NCI-H2107 (cell line): Measurements from ENCODE around the gene PPM1G.
"Not testable (repeated sequence)": the region's sequence is repeated elsewhere in the genome, so short reads cannot be mapped to it uniquely, and the experiment has no call there.

Source experiments
- DNase-seq: peaks from one replicate; lab custom pipeline; 2025; lab: John Stamatoyannopoulos, UW

PPM1G gene

DNA sequence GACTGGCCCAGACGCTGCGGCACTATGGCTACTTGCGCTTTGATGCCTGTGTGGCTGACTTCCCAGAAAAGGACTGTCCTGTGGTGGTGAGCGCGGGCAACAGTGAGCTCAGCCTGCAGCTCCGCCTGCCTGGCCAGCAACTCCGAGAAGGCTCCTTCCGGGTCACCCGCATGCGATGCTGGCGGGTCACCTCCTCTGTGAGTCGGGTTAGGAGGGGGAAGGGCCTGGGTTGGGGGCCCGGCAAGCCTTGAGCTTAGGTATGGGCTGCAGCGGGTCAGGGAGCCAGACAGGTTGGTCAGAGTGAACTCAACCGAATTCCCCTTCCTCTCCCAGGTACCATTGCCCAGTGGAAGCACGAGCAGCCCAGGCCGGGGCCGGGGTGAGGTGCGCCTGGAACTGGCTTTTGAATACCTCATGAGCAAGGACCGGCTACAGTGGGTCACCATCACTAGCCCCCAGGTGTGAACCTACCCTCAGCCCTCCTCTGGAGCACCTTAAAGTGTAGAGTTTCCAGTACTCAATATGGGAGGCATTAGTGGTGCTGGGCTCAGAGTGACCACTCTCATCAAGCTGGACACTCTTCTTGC, 33.8 kb downstream of the PPM1G start:
- no peak for DNase-seq

DNA sequence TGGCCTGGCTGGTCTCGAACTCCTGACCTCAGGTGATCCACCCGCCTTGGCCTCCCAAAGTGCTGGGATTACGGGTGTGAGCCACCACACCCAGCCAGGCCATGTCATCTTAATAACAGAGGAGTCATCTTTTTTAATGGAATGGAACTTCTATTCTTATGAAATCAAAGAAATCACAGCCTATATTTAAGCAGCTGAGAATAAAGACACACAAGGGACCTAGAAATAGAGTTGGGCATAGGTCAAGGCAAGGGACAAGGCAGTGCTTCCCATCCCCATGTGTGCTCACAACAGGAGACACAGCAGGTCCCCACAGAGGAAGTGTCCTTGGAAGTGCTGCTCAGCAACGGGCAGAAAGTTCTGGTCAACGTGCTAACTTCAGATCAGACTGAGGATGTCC, 35.8 kb downstream of the PPM1G start:
- no peak for DNase-seq

DNA sequence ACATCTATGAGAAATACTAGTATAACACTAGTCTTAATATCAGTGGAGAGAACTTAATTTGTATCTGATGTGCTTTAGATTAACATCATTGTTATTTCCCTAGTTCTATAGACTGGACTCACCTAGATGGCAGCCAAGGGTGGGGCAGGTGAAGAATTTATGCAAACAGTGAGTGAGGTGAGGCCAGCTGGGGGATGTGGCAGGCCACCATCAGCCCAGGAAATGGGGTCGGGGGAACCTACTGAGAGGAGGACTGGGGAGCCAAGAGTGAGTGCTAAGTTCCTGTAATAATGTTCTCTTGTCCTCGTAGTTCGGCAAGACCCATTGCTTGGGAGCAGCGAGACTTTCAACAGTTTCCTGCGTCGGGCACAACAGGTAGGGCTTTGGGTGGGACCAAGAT, 36.5 kb downstream of the PPM1G start:
- DNase-seq: no peak

DNA sequence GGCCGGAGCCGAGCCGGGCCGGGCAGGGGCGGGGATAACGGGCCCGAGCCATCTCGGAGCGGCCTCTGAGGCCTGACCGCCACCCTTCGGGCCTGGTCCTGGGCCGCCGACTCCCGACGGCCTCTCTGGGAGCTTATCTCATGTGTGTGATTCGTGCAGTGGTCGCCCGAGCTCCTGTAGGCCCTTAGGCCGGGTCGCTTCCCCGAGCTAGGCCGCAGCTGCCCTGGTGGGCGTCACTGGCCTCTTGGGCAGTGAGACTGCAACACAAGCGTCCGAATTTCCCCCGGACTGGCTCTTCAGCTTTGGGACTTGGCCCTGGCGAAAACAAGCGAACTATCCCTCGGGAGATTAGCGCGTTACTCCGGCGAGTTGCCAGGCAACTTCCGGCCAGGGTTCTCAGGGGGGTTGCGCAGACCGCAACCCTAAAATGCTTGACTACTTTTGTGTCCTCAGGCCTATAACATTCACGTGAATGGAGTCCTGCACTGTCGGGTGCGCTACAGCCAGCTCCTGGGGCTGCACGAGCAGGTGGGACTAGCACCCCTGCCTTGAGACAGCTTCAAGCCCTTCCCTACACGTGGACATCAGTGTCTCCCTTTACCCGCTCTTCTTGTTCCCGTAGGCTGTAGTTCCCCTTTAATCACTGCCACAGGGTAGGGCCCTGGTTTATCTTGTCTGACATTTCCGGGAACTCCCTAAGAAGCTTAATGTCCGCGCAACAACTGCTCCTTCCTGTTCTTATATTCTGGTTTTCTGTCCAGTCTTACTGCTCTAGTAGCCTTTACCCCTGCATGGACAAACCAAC, 38.4 kb downstream of the PPM1G start:
- no peak for DNase-seq

DNA sequence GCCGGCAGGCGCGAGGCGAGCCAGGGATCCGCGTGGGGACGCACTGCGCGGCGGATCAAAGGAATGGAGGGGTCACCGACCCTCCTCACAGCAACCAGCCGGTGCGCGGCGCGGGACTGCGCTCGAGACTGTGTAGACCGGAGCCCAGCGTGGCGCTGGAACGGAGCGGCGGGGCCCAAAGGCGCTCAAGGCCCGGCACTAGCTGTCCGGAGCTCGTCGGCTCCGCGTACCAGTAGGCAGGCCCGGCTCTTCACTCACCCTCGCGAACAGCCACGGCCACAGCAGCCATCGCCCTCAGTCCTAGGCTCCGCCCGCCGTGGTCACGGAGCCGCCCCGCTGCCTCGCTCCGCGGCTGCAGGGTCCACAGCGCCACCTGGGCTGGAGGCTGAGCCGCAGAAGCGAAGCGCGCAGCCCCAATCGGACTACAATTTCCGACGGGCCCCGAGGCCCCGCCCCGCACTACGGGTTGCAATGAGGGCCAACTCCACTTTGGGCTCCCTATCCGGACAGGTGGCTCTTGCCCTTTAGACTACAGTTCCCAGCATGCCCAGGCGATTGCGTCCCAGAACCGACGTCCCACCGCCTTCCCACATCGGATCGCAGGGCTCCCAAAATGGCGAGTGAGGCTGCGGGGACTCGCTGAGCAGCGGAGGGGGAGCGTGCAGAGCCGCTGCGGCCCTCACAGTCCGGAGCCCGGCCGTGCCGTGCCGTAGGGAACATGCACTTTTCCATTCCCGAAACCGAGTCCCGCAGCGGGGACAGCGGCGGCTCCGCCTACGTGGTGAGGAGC, 39.2 kb downstream of the PPM1G start, which contains the start of the genes EIF2B4 and SNX17:
Gene EIF2B4 (minus strand): TSS at position 313 of the 790 bp plus-strand sequence. CDS start 24 bp downstream, at position 289.
Gene SNX17 (plus strand): TSS at position 591 of the 790 bp plus-strand sequence. CDS start 128 bp downstream, at position 719.
- peak; percentile 94 for DNase-seq

DNA sequence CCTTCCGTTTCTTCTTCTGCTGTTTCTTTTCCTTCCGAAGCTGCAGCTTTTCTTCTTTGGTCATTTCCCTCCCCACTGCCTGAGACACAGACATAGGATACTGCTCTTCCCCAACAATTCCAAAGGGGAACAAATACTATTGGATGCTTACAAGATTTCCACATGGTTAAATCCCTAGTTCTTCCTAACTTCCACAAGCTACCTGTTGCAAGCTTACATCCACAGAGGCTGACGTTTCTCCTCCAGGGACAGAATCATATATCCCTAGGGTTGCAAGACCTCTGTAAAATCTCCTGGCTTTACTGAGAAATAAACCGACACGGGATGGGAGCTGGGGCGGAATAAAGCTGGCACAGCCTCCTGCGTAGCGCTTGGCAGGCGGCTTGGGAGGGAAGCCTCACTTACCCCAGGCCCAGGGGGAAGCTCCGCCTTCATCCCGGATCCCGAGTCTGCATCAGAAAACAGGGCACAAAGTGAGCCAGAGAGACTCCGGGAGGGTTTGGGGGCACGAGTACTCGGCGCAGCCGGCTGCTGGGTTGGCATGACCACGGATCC, 39.8 kb downstream of the PPM1G start:
- DNase-seq: peak; percentile 50

DNA sequence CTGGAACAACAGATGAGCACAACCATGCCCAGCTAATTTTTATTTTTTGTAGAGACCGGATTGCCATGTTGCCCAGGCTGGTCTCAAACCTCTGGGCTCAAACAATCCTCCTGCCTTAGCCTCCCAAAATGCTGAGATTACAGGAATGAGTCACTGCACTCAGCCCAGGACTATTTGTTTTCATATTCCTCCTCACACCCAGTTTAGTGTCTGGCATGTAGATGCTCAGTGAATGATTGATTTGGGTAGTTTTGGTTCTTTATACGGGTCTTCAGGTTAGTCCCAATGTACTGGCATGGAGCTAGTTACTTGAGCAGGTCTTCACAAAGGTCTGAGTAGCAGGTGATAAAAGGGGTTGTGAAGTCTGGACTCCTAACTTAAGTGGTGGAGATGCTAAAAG, 45.5 kb downstream of the PPM1G start:
- no peak for DNase-seq

DNA sequence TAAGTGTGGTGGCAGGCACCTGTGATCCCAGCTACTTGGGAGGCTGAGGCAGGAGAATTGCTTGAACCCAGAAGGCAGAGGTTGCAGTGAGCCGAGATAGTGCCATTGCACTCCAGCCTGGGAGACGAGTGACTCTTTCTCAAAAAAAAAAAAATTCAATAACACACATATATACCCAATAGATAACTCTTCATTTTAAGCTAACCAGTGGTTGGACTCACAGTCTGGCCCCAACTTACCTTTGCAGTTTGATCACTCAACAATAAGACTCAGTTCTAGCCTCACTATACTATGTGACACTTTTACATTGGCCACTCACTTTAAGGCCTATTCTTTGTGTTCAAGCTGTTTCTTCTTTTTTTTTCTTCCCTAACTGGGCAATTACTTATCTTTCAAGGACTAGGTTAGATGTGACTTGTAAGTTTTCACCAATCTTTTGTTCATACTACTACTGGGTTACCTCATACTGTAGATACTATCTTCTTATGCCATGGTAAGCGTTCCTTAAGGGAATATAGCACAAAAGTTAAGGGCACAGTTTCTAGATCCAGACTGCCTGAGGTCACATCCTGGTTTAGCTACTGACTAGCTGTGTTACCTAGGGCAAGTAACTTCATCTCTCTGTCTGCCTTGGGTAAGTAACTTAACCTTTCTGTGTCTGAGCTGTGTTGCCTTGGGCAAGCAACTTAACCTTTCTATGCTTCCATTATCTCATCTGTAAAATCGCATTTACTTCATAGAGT, 46.5 kb downstream of the PPM1G start:
- DNase-seq: no peak

DNA sequence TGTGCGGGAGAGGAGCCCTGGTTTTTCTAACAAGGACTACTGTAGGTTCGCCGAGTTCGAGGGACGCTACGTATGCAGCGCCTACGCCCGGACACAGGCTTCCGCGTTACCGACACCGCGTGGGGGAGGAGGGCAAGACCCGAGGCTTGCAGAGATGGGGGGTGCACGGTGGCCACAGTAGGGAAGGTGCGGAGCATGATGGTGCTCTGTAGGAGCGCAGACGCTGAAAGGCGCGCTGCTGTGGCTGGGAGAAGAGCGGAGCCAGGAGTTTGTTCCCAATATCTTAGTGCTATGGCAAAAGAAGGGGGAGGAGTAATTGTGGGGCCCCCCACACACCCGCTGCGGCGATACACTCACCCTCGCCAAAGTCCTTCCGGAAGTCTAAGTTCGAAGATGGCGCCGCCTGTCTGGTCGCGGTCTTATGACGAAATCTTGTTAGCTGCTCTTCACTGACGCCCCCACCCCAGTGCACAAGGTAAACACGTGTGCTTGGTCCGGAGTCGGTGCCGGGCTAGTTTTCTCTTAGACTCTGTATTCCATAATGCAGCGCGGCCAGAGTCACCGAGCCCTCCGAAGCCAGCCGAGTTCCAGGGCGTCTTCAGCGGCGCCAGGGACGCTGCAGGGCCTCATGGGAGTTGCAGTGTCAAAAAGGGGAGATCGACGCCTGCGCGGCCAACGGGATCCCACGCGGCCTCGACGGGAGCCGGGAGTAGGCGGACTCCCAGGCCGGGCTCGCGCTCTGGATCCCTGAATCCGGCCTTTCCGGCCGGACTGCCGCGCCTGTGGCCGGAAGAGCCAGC, 52.8 kb downstream of the PPM1G start, which contains the start of gene GTF3C2:
Gene GTF3C2 (minus strand): TSS at position 383 of the 800 bp plus-strand sequence. CDS start 13,210 bp downstream, outside the sequence.
- DNase-seq: peak; percentile 91

DNA sequence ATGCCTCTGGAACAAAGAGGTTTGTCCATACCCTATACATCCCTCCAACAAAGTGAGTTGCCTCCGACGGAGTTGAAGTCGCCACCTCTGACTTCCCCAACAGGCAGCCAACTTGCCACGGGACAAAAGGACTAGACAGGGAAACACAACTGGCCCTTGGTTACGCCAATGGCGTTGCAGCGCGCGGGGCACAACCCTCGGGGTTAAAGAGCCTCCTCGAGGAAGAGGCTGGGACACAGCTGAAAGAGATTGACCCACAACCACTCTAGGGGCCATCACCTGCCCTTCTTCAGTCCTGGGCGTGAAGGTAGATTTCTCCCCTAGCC, 53.4 kb downstream of the PPM1G start:
- DNase-seq: no peak

DNA sequence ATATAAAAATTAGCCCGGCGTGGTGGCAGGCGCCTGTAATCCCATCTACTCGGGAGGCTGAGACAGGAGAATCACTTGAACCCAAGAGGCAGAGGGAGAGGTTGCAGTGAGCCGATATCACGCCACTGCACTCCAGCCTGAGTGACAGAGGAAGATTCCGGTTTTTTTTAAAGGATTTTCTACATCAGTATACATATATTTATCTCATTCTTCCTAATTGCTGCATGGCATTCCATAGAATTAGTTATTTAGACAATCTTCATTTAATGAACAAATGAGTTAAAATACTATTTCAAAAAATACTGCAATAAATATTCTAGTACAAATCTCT, 54.8 kb downstream of the PPM1G start:
- no peak for DNase-seq

DNA sequence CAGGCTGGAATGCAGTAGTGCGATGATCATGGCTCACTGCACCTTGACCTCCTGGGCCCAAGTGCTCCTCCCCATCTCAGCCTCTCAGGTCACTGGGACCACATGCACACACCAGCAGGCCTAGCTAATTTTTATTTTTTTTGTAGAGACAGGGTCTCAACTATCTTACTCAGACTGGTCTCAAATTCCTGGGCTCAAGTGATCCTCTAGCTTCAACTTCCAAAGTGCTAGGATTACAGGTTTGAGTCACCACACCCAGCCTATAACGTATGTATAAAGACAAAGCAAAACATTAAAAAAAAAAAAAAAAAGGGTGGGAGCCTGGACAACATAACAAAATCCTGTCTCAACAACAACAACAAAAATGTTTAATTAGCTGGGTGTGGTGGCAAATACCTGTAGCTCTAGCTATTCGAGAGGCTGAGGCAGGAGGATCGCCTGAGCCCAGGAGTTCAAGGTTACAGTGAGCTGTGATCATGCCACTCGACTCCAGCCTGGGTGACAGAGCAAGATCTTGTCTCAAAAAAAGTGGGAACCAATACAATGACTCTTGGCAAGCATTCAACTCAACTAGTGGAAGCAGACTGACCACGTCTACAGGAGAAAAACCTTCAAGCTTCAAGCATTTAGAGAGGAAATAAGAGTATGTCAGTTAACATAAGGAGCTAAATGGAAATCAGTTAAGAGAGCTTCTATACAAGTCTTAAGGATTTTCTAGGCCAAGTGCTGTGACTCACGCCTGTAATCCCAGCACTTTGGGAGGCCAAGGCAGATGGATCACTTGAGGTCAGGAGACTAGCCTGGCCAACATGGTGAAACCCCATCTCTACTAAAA, 55.4 kb downstream of the PPM1G start:
- DNase-seq: no peak

DNA sequence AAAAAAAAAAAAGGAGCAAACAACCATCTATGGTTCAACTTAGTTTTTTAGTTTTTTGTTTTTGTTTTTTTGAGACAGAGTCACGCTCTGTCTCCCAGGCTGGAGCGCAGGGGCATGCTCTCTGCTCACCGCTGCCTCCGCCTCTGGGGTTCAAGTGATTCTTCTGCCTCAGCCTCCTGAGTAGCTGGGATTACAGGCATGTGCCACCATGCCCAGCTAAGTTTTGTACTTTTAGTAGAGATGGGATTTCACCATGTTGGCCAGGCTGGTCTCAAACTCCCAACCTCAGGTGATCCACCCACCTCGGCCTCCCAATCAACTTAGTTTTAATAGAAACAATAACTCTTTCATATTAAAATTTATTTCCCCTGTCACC, 56.0 kb downstream of the PPM1G start:
- not testable (repeated sequence) for DNase-seq

DNA sequence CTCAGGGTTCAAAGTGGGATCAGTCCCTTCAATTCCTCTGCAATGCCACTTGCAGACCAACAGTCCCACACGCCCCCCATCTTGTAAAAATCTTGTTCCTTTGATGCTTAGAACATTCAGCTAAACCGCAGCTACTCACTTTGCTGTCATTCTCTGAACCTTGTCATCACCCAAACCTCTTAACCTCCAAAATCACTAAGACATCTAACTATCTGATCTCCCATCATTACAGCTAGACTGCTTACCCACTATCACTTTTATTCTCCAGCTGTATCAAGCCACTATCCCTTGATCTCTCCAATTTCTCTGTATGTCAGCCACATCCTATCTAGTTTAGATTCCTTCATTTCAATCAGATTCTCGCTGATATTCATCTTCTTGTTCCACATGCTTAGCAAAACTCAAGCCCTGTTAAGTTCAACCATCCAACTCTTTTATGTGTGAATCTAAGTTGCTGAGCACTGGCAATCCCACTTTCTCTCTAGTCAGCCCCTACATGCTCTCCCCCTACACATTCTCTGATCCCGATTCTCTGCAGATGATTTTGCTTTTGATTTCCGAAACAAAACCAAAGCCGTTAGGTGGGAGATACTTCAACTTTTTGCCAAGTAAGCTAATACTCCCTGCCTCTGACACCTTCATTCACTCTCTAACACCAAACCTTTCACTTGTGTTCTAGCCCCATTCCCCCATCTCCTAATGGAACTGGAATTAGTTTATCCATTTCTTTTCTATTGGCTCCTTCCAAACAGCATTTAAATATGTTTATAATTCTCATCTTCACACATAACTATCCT, 57.4 kb downstream of the PPM1G start:
- DNase-seq: no peak

DNA sequence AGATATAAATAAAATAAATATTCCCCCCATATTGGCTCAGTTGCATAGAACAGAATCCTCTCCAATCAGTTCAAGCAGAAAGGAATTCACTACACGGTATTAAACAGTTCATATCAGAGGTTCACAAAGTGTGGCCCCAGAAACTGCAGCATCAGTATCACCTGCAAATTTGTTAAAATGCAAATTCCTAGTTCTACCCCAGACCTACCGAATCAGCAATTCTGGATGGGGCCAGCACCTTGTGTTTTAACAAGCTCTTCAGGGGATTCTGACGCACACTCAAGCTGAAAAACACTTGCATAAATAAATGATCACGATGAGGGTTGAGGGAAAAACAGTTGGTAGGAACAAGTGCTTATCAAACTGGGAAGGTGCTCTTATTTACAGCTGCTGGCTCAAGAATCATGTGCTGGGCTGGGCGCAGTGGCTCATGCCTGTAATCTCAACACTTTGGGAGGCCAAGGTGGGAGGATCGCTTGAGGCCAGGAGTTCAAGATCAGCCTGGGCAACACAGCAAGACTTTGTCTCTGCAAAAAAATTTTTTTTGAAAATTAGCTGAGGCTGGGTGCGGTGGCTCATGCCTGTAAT, 59.2 kb downstream of the PPM1G start:
- DNase-seq: no peak

DNA sequence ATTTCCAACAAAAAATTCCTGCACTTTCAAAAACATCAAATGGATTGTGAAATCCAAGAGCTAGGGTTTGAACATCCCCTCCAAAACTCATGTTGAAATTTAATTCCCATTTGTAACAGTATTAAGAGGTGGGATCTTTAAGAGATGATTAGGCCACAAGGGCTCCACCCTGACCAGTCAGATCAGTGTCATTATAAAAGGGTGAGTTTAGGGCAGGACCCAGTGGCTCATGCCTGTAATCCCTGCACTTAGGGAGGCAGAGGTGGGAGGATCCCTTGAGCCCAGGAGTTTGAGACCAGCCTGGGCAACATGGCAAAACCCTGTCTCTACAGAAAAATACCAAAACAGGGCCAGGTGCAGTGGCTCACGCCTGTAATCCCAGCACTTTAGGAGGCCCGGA, 61.8 kb downstream of the PPM1G start:
- no peak for DNase-seq

DNA sequence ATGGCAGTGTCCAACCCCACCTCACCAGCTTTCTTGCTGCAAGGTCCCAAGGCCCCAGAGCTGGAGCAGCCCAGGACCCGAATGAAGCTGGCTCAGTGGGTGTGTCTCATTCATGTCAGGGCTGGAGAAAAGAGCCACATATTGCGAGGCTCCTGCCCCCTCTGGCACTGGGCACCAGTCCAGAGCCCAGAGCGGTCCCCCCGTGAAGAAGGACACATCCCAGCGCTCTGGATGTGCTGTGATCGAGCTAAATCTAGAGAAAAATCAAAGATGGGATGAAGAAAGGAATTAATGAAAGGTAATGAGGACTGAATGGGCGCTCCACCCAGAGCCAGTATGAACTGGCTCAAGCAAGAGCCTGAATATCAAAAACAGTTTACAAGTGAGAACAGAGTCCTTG, 73.2 kb downstream of the PPM1G start:
- DNase-seq: no peak

DNA sequence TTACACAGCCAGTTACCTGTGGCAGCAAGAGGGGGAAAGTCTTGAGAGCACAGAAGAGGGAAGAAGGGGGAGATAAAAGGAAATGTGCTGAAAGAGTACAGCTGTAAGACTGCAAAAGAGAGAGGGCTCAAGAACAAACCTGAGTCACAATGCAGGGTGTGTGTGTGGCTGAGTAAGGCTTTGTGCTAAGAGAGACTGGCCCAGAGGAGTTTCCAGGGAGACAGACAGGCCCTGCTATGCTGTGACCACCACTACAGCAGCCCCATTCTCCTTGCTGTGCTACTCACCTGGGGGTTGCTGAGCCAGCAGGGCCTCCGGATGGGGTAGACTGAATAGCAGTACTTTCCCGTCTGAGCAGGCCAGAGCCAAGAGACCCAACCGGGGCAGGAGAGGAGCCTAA, 74.1 kb downstream of the PPM1G start:
- DNase-seq: no peak
